ENCODE results near the gene SHB. TPM values are rescaled to one million over a fixed set of nuclear protein-coding genes. Genes with fewer than 3 reads are reported as not detected.

The SHB gene
- total RNA-seq, 8 experiments from 2014 or later, result 2.8 to 12.8 (median 8.7) TPM

DNA sequence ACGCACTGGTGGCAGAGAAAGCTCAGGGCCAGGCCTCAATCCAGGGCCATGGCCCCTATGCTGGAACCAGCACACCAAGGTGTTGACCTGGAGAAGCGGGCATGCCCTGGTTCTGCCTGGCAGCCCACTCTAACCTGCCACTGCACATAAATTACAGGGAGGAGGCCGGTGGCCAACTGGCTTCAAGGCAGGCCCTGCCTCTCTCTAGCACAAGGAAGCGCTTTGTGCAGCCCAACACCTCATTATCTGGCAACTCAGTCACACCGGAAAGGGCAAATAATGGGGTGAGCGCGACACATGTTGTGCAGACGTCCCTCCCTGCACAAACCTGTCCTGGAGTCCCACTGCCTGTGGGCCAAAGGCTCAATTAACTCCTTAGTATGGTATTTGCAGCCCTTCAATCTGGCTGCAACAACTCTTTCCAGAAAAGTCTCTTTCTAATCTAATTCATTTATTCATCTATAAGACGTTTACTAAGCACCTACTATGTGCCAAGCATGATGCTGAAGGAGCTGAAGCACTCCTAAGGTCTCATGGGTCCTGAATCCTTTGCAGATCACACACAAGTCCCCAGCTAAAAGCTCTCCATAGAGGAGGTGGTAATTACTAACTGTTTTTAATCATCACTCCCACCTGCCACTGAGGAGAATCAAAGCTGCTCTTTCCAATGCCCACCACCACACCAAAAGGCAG, 24.9 kb downstream of the SHB start:
- in situ Hi-C loops (cut with MboI; ENCODE audit: low pct_unique_long_range_greater_than_20kb in 2 of 9, low sequenced_read_pairs in 9 of 9, unreplicated experiment in 9 of 9), result loop anchor here in 3 of 9 experiments (25.0 kb wide), 3 partner anchors 93 to 293 kb away; no protein-coding TSS in a partner anchor

DNA sequence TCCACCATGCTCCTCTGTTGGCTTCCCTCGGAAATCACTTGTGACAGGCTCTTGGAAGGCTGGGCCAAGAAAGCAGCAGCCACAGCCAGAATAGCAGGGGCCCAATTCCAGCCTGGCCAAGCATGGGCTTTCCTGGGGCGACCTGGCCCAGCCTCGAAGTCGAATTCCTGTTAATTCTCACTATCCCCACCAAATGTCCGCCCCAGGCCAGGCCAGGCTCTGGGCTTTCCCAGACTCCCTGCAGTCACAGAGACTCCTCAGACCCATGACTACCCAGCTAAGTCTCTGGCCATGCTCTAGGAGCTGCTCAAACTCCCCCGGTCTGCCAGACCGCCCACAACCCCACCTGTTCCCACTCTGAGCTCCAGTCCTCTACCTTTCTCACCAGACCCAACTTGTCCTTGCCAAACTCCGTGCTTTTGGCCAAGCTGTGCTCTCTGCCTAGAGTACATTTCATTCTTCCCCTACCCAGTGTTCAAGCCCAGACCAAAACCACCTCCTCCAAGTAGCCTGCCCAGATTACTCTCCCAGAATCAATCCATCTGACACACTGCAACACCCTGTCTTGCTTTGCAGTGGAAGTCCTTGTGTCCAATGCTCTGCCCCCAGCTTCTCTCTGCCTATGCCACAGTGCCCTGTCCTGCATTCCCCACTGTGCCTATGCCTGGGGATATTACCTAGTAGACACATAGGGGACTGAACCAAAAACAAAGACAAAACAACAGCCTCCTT, 26.2 kb downstream of the SHB start:
- WGBS, 10 experiments, result 67 to 100% (median 89%) methylated on average over 1 to 5 of the region's 8 CpGs; no CpG with 5 or more reads in 3 of the 10 experiments
- H3K27ac ChIP-seq, result no peak overlapping the region
- in situ Hi-C loops (cut with MboI; ENCODE audit: low pct_unique_long_range_greater_than_20kb in 2 of 9, low sequenced_read_pairs in 9 of 9, unreplicated experiment in 9 of 9), result loop anchor here in 3 of 9 experiments (25.0 kb wide), 3 partner anchors 95 to 295 kb away; no protein-coding TSS in a partner anchor

More for the DNA sequence above, 24.9 kb downstream of the SHB start:
- peak in 1 of 8 experiments; percentile 7 for ATAC-seq (replicated peaks in 6 of 8)
- no peak overlapping the region for H3K27ac ChIP-seq
- H3K4me3 ChIP-seq, result no peak overlapping the region
- peaks cover 11 to 18% of the 10 kb centered on the region in 2 donors for H3K4me1 ChIP-seq (replicated peaks in 1 of 2)
- 29 to 100% (median 84%) methylated on average over 1 to 7 of the region's 9 CpGs; no CpG with 5 or more reads in 1 of the 10 experiments for WGBS, 10 experiments

DNA sequence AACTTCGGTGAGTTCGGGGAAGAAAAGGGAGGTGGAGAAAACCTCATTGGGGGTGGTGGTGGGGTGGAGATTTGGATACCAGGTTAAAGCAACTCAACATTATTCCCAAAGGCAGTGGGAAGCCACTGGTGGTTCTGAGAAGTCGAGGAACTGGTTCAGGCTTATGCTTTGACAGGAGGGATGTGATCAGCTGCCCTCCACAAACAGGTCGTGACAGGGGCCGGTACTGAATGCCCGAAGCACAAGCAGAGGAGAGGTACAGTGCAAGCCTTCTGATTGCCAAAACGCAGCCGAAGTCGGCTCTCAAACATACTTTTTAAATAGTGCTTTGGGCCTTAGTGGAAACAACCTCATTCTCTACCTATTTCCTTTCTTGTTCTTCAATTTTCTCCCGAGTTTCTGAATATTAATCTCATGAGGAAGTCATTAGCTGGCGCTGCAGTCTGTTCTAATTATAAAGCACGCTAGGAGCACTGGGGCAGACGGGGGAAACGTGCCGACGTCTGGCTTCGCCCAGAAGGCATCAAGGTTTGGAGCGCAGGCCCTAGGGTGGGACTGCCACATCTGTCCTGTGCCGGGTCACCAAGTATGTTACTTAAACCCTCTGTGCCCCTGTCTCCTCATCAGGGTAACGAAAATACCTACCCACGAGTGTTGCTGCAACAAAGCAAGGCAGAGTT, 27.3 kb downstream of the SHB start:
- in situ Hi-C loops (cut with MboI; ENCODE audit: low pct_unique_long_range_greater_than_20kb in 2 of 9, low sequenced_read_pairs in 9 of 9, unreplicated experiment in 9 of 9), result loop anchor here in 3 of 9 experiments (25.0 kb wide), 3 partner anchors 96 to 296 kb away; no protein-coding TSS in a partner anchor
- peaks cover 12 to 14% of the 10 kb centered on the region in 2 donors for H3K4me1 ChIP-seq (replicated peaks in 1 of 2)

More for the DNA sequence above, 26.2 kb downstream of the SHB start:
- no peak for ATAC-seq (replicated peaks in 6 of 8)
- Histone ChIP-seq H3K4me1 (replicated peaks in 1 of 2) (peaks cover 16 to 20% of the 10 kb centered on the region in 2 donors), H3K4me3 (no peak overlapping the region)

DNA sequence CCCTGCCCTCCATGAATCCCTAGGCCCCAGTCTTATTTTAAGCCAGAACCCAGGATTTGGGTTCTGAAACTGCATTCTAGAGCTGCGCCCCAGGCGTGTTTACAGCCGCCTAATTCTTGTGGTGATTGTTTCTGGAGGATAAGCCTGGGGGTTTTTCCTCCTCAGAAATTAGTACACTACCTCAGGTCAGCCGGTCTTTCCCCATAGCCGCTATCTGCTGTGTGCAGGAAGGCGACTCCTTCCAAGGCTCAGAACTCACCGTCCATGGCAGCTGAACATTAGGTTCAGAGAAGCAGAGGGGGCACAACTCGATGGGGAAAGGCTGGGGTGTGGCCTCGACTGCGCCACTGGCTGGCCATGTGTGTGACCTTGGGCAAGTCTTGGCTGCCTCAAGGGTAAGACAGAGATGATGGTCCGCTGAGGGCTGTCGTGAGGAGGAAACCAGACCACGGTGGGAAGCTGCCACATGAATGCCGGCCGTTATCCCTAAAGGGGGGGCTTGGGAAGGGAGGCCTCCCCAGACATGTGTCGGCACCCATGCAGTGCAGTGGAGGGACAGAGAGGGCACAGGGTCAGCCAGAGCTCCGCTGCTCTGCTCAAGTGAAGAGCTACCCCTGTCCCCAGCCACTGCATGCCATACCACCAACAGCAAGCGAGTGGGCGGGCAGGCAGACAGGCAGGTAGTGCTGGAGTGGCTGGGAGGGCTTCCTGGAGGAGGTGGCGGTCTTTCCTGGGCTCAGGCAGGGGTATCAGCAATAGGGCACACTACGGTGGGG, 28.9 kb downstream of the SHB start:
- no peak overlapping the region for H3K27ac ChIP-seq
- H3K4me3 ChIP-seq, result no peak overlapping the region
- H3K4me1 ChIP-seq (replicated peaks in 1 of 2), result peaks cover 12 to 14% of the 10 kb centered on the region in 2 donors
- ATAC-seq (replicated peaks in 6 of 8), result peak in 1 of 8 experiments; percentile 4
- WGBS, 10 experiments, result 77 to 100% (median 84%) methylated on average over 2 to 8 of the region's 21 CpGs; no CpG with 5 or more reads in 4 of the 10 experiments
- in situ Hi-C loops (cut with MboI; ENCODE audit: low pct_unique_long_range_greater_than_20kb in 2 of 9, low sequenced_read_pairs in 9 of 9, unreplicated experiment in 9 of 9), result loop anchor here in 3 of 9 experiments (25.0 kb wide), 3 partner anchors 97 to 297 kb away; no protein-coding TSS in a partner anchor

More for the DNA sequence above, 27.3 kb downstream of the SHB start:
- H3K4me3 ChIP-seq, result no peak overlapping the region
- ATAC-seq (replicated peaks in 6 of 8), result no peak
- no peak overlapping the region for H3K27ac ChIP-seq
- 38 to 100% (median 80%) methylated on average over 1 to 14 of the region's 21 CpGs; no CpG with 5 or more reads in 1 of the 10 experiments for WGBS, 10 experiments

DNA sequence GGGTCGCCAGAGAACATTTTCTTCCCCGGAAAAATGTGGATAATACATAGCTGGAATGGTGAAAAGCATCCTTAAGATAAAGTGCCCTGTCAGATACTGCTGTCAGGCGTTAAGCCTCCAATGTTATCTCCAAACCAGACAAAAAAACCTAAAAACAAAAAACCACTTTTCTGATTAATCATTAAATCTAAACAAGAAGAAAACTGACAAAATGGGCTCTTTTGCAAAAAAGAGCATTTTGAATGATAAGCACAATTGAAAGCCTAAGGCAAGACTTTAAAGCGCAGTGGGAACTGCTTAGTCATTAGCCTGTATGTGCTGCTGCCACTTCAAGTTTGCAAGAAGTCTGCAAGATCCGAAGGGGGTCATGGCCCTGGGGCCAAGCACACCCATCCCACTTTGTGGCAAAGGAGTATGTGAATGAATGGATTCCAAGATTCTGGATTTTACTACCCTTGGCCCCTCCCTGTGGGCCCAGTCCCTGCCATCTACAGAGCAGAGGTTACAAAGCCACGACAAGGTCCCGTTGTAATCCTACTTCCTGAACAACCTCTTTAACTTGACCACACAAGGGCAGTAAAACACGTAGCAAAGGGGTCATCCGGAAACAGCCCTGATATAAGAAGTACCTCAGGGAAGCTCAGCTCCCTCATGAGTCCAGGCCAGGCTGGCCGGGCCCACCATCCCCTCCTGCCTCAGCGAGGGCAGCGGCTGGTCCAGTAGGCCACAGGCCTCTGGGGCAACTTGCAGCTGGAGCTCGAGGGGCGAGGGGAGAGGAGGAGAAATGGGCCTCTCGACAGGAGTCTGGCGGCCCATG, 29.7 kb downstream of the SHB start:
- in situ Hi-C loops (cut with MboI; ENCODE audit: low pct_unique_long_range_greater_than_20kb in 2 of 9, low sequenced_read_pairs in 9 of 9, unreplicated experiment in 9 of 9), result loop anchor here in 3 of 9 experiments (25.0 kb wide), 3 partner anchors 98 to 298 kb away; no protein-coding TSS in a partner anchor
- 22 to 84% (median 50%) methylated on average over 4 to 8 of the region's 16 CpGs; no CpG with 5 or more reads in 1 of the 10 experiments for WGBS, 10 experiments
- H3K27ac ChIP-seq, result peak overlapping the region in 1 of 2 donors; percentile 41
- H3K4me1 ChIP-seq (replicated peaks in 1 of 2), result peaks cover 12 to 14% of the 10 kb centered on the region in 2 donors
- H3K4me3 ChIP-seq, result no peak overlapping the region
- ATAC-seq (replicated peaks in 6 of 8), result peak in 6 of 8 experiments; percentile 8 to 47 (median 30)

DNA sequence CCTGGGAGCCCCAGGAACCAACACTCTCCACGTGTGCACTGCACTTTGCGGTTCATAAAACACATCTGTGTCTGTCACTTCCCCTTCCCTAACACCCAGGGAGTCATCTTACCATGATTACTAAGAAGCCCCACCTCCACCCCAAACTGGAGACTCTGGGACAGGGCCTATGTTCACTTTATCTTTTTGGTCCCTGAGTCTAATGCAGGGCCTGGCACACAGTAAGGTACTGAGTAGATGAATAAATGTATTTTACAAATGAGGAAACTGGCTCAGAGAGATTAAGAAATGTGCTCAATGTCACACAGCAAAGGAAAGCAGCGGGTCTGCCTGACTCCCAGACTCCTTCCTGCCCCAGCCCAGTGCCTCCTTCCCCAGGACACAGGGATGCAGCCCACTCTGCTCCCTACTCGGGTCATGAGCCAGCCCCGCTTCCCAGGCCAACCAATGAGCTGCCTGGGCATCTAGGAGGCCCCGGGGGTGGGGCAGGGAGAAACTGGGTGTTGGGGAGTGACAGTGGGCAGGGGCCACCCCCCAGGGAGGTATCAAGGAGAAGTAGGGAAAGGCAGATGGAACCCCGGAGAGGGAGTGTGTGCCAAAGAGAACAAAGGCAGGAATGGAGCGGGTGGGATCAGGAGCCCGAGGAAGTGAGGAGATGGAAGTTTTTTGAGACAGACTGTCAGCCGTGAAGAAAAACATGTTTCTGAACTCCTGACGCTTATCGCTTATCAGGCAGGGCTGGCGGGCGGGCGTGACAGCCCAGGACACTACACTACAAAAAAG, 30.5 kb downstream of the SHB start:
- Histone ChIP-seq H3K27ac (peak overlapping the region in 1 of 2 donors; percentile 41), H3K4me3 (no peak overlapping the region), H3K4me1 (replicated peaks in 1 of 2) (peaks cover 12 to 14% of the 10 kb centered on the region in 2 donors)
- in situ Hi-C loops (cut with MboI; ENCODE audit: low pct_unique_long_range_greater_than_20kb in 2 of 9, low sequenced_read_pairs in 9 of 9, unreplicated experiment in 9 of 9), result loop anchor here in 3 of 9 experiments (25.0 kb wide), 3 partner anchors 99 to 299 kb away; no protein-coding TSS in a partner anchor
- WGBS, 10 experiments, result 50 to 100% (median 69%) methylated on average over 2 to 8 of the region's 15 CpGs; no CpG with 5 or more reads in 1 of the 10 experiments
- ATAC-seq (replicated peaks in 6 of 8), result peak in 4 of 8 experiments; percentile 10 to 51 (median 38)

DNA sequence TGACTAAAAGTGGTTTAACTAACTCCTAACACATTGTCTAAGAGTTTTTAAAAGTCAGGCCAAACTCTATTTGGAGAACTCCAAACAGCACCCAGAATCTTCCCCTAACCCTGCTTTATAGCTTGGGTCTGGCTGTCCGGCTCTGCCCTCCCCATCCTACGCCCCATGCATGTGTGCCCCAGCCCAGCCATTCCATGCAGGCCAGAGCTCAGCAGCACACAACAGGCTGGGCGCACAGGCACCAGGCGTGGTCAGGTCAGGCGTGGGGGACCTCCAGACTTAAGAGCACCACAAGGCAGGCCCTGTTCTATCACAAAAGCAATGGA, 31.1 kb downstream of the SHB start:
- no peak overlapping the region for H3K4me3 ChIP-seq
- H3K27ac ChIP-seq, result no peak overlapping the region
- H3K4me1 ChIP-seq (replicated peaks in 1 of 2), result peaks cover 12 to 14% of the 10 kb centered on the region in 2 donors
- WGBS, 10 experiments, result 11 to 100% (median 75%) methylated on average over 1 to 4 of the region's 5 CpGs; no CpG with 5 or more reads in 6 of the 10 experiments
- in situ Hi-C loops (cut with MboI; ENCODE audit: low pct_unique_long_range_greater_than_20kb in 2 of 9, low sequenced_read_pairs in 9 of 9, unreplicated experiment in 9 of 9), result loop anchor here in 3 of 9 experiments (25.0 kb wide), 3 partner anchors 99 to 299 kb away; no protein-coding TSS in a partner anchor
- peak in 1 of 8 experiments; percentile 24 for ATAC-seq (replicated peaks in 6 of 8)

DNA sequence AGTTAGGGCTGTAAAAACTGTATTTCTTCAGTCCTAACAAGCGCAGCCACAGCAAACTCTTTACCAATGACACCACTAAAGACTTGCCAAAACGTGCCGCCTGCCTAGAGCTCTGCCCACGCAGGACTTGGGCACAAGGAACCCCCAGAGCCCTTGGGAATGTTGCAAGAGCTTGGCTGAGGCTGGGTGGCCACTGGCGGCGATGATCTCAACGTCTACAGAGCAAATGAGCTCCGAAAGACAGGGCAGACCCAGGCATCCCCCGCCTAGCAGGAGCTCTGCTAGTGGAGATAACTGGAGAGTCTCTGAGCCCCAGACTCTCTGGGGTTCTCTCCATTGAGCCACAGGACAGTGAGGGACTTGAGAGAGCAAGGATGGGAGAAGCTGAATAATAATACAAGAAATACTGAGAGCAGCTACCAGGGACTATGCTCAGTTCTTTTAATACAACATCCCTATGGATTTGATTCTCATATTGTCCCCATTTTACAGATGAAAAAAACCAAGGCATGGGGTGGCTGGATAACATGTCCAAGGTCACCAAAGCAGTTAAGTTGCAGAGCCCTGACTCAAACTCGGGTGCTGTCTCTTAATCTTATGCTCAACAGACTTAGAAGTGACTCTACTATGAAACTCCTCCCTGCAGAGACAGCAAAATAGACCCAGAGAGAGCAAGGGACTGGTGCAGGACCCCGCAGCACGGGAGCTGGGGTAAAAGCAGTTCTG, 32.5 kb downstream of the SHB start:
- in situ Hi-C loops (cut with MboI; ENCODE audit: low pct_unique_long_range_greater_than_20kb in 2 of 9, low sequenced_read_pairs in 9 of 9, unreplicated experiment in 9 of 9), result loop anchor here in 3 of 9 experiments (25.0 kb wide), 3 partner anchors 99 to 301 kb away; no protein-coding TSS in a partner anchor
- peak in 1 of 8 experiments; percentile 14 for ATAC-seq (replicated peaks in 6 of 8)
- H3K4me3 ChIP-seq, result no peak overlapping the region
- peaks cover 18% of the 10 kb centered on the region in 2 donors for H3K4me1 ChIP-seq (replicated peaks in 1 of 2)
- 12 to 100% (median 80%) methylated on average over 2 to 8 of the region's 12 CpGs; no CpG with 5 or more reads in 1 of the 10 experiments for WGBS, 10 experiments
- H3K27ac ChIP-seq, result no peak overlapping the region

DNA sequence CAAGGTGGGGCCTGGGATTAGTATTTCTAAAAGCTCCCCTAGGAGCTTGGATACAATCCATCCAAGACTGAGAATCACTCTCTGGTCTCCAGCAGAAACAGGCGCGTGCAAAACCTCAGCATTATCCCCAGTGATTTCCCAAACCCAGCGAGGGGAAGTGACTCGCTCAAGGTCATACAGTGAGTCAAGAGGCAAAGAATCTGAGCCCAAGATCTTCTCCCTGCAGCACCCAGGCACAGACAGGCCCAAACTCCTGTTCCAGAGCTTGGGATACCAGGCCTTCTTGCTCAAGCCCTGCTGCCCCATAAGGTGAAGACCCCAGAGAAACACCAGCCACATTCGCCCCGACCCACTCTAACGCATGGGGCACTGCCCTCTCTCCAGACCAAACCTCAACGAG, 33.2 kb downstream of the SHB start:
- Histone ChIP-seq H3K27ac (no peak overlapping the region), H3K4me1 (replicated peaks in 1 of 2) (peaks cover 20 to 21% of the 10 kb centered on the region in 2 donors), H3K4me3 (no peak overlapping the region)
- WGBS, 10 experiments, result 0 to 100% (median 61%) methylated on average over 1 to 8 of the region's 8 CpGs; no CpG with 5 or more reads in 2 of the 10 experiments
- in situ Hi-C loops (cut with MboI; ENCODE audit: low pct_unique_long_range_greater_than_20kb in 2 of 9, low sequenced_read_pairs in 9 of 9, unreplicated experiment in 9 of 9), result loop anchor here in 3 of 9 experiments (25.0 kb wide), 3 partner anchors 99 to 301 kb away; no protein-coding TSS in a partner anchor
- ATAC-seq (replicated peaks in 6 of 8), result peak in 2 of 8 experiments; percentile 6 to 17

DNA sequence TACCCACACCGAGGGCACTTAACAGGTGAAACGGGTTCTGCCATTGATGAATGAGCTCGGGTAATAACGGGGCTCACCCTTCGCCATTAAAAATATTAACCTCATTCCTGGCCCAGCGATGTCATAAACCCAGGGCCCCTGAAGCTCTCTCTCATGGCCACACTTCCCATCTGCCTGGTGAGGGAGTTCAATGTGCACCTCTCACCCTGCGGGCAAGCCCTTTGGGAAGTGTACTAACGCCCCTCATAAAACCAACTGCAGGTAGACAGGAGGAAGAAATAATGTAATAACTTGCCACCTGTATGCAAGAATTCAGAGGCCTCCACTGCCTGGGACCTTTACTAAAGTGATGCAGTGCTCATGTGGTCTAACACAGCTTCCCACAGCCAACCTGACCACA, 35.1 kb downstream of the SHB start:
- H3K4me3 ChIP-seq, result no peak overlapping the region
- in situ Hi-C loops (cut with MboI; ENCODE audit: low pct_unique_long_range_greater_than_20kb in 2 of 9, low sequenced_read_pairs in 9 of 9, unreplicated experiment in 9 of 9), result loop anchor here in 3 of 9 experiments (25.0 kb wide), 3 partner anchors 97 to 303 kb away; no protein-coding TSS in a partner anchor
- 73 to 100% (median 98%) methylated on average over 1 to 7 of the region's 8 CpGs; no CpG with 5 or more reads in 3 of the 10 experiments for WGBS, 10 experiments

More for the DNA sequence above, 35.1 kb downstream of the SHB start:
- Histone ChIP-seq H3K27ac (no peak overlapping the region), H3K4me1 (replicated peaks in 1 of 2) (peaks cover 11 to 13% of the 10 kb centered on the region in 2 donors)
- no peak for ATAC-seq (replicated peaks in 6 of 8)
